ENCODE measurements around the gene PRMT2.
A peak's percentile ranks its signal among the peaks of the same experiment; 100 is the strongest.

Gene PRMT2

GRCh38 chr21:46635324-46636180 is at the start of gene PRMT2:
Gene PRMT2, plus strand, starts transcription at chr21:46635674. Its CDS starts 1,278 bp downstream, at chr21:46636952.
- Histone ChIP-seq H3K27me3 (replicated peaks) (no peaks in the 10 kb centered on the region), H3K27ac (peak within 1 kb of the TSS; percentile 85), H3K4me3 (ENCODE audit: low read depth, low read length) (peak within 1 kb of the TSS; percentile 100), H3K36me3 (replicated peaks) (peaks cover 4% of the 10 kb centered on the region)
- TF ChIP-seq, protein P1, sequence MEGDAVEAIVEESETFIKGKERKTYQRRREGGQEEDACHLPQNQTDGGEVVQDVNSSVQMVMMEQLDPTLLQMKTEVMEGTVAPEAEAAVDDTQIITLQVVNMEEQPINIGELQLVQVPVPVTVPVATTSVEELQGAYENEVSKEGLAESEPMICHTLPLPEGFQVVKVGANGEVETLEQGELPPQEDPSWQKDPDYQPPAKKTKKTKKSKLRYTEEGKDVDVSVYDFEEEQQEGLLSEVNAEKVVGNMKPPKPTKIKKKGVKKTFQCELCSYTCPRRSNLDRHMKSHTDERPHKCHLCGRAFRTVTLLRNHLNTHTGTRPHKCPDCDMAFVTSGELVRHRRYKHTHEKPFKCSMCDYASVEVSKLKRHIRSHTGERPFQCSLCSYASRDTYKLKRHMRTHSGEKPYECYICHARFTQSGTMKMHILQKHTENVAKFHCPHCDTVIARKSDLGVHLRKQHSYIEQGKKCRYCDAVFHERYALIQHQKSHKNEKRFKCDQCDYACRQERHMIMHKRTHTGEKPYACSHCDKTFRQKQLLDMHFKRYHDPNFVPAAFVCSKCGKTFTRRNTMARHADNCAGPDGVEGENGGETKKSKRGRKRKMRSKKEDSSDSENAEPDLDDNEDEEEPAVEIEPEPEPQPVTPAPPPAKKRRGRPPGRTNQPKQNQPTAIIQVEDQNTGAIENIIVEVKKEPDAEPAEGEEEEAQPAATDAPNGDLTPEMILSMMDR (IDR thresholded peaks at IDR 0.05; ENCODE audit: low read depth, low read length, missing control alignments): no peak
- in situ Hi-C loops (cut with HindIII; ENCODE audit: low pct_ligation_motif_present, low sequenced_read_pairs): no loop called here
- DNase-seq: peak; percentile 88

DNA sequence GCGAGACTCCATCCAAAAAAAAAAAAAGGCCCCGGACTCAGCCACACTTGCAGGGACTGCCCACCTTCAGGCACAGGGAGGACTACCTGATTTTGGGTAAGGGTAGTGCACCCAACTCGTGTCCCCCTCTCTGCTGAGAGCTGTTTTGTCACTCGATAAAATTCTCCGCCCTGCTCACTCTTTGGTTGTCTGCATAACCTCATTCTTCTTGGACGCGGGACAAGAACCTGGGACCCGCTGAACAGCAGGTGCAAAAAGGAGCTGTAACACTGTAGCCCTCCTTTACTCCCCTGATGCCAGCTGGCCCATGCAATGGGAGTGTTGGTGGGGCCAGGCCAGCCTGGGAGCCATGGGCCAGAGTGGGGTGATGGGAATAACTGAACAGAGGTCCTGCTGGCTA is 41.2 kb upstream of the PRMT2 start:
- no peak for DNase-seq
- TF ChIP-seq, protein P1 (IDR thresholded peaks at IDR 0.05; ENCODE audit: low read depth, low read length, missing control alignments): no peak
- H3K36me3 ChIP-seq (replicated peaks): no peaks in the 10 kb centered on the region
- no peaks in the 10 kb centered on the region for H3K27me3 ChIP-seq (replicated peaks)
- in situ Hi-C loops (cut with HindIII; ENCODE audit: low pct_ligation_motif_present, low sequenced_read_pairs): no loop called here
- H3K27ac ChIP-seq: no peak overlapping the region
- H3K4me3 ChIP-seq (ENCODE audit: low read depth, low read length): no peak overlapping the region

DNA sequence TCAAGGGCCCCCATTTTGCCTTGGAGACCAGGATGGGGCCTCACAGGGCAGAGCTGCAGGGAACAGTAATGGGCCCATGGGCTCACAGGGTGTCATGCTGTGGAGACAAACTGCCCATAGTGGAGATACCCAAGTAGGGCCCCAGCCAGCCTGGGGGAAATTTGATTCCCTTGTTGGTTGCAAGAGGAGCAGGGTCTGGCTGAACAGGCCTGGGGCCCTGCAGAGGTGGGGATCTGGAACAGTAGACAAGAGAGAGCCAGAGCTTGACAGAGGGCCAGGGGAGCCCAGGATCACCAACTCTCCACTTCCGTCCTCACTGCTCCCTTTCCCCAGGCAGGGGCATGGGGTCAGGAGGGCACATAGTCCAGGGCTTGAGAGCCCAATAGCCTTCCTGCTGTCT is 39.3 kb upstream of the PRMT2 start:
- in situ Hi-C loops (cut with HindIII; ENCODE audit: low pct_ligation_motif_present, low sequenced_read_pairs): no loop called here

GRCh38 chr21:46597031-46597430 is 38.4 kb upstream of the PRMT2 start:
- H3K27ac ChIP-seq: no peak overlapping the region
- in situ Hi-C loops (cut with HindIII; ENCODE audit: low pct_ligation_motif_present, low sequenced_read_pairs): no loop called here
- TF ChIP-seq, protein P1 (IDR thresholded peaks at IDR 0.05; ENCODE audit: low read depth, low read length, missing control alignments): no peak
- H3K36me3 ChIP-seq (replicated peaks): no peaks in the 10 kb centered on the region
- no peak overlapping the region for H3K4me3 ChIP-seq (ENCODE audit: low read depth, low read length)
- no peak for DNase-seq
- H3K27me3 ChIP-seq (replicated peaks): no peaks in the 10 kb centered on the region

More for the DNA sequence above, 39.3 kb upstream of the PRMT2 start:
- TF ChIP-seq, protein P1 (IDR thresholded peaks at IDR 0.05; ENCODE audit: low read depth, low read length, missing control alignments): no peak
- no peaks in the 10 kb centered on the region for H3K27me3 ChIP-seq (replicated peaks)
- DNase-seq: no peak
- H3K4me3 ChIP-seq (ENCODE audit: low read depth, low read length): no peak overlapping the region
- no peak overlapping the region for H3K27ac ChIP-seq
- H3K36me3 ChIP-seq (replicated peaks): no peaks in the 10 kb centered on the region

GRCh38 chr21:46597896-46598343 is 37.6 kb upstream of the PRMT2 start:
- no peak overlapping the region for H3K4me3 ChIP-seq (ENCODE audit: low read depth, low read length)
- in situ Hi-C loops (cut with HindIII; ENCODE audit: low pct_ligation_motif_present, low sequenced_read_pairs): no loop called here
- H3K36me3 ChIP-seq (replicated peaks): no peaks in the 10 kb centered on the region
- H3K27me3 ChIP-seq (replicated peaks): no peaks in the 10 kb centered on the region
- no peak for DNase-seq
- TF ChIP-seq, protein P1 (IDR thresholded peaks at IDR 0.05; ENCODE audit: low read depth, low read length, missing control alignments): no peak
- H3K27ac ChIP-seq: no peak overlapping the region
